Neuronal stem cell (in vitro differentiated cells): ENCODE data around the gene ZNF280B.

Experiments used
- DNase-seq: peaks from one replicate; pipeline ENCODE4 v3.0.0-alpha.2; 2013; ENCODE audit warnings: low spot score
- H2AFZ ChIP-seq: one replicate; pipeline ENCODE4 v1.6.1; 2013; ENCODE audit warnings: mild to moderate bottlenecking, low read length, inconsistent platforms
- H2AK5ac ChIP-seq: 2 replicates; pipeline ENCODE4 v1.6.1; 2013; ENCODE audit warnings: low read depth, mild to moderate bottlenecking, inconsistent platforms, low read length, moderate library complexity, mixed read lengths
- H2BK120ac ChIP-seq: 2 replicates; pipeline ENCODE4 v1.6.1; 2013; ENCODE audit warnings: low read depth, mild to moderate bottlenecking, inconsistent platforms, low read length, moderate library complexity, mixed read lengths
- H2BK12ac ChIP-seq: one replicate; pipeline ENCODE4 v1.6.1; 2013; ENCODE audit warnings: low read length, inconsistent platforms
- H2BK15ac ChIP-seq: 2 replicates; pipeline ENCODE4 v1.6.1; 2013; ENCODE audit warnings: mild to moderate bottlenecking, low read length, inconsistent platforms, mixed read lengths
- H2BK5ac ChIP-seq: one replicate; pipeline ENCODE4 v1.6.1; 2013; ENCODE audit warnings: inconsistent platforms, mild to moderate bottlenecking, low read length, moderate library complexity
- H3K14ac ChIP-seq: one replicate; pipeline ENCODE4 v1.6.1; 2013; ENCODE audit warnings: low read length, inconsistent platforms
- H3K18ac ChIP-seq: 2 replicates; pipeline ENCODE4 v1.6.1; 2013; ENCODE audit warnings: low read length, inconsistent platforms
- H3K23ac ChIP-seq: 2 replicates; pipeline ENCODE4 v1.6.1; 2013; ENCODE audit warnings: low read depth, mild to moderate bottlenecking, mixed read lengths, low read length, inconsistent platforms; ENCODE audit not compliant: poor library complexity
- H3K27ac ChIP-seq: replicated peaks from 3 replicates; pipeline ENCODE4 v1.5.1; 2013; ENCODE audit warnings: low read length, inconsistent platforms
- H3K27me3 ChIP-seq, 3 experiments: 2 replicates each; pipeline ENCODE4 v1.6.1; 2013; ENCODE audit warnings: low read length in 3 of 3, mild to moderate bottlenecking in 2 of 3, inconsistent platforms in 1 of 3, low read depth in 1 of 3, mixed read lengths in 1 of 3, moderate library complexity in 1 of 3; ENCODE audit not compliant: control insufficient read depth in 3 of 3, insufficient read depth in 3 of 3
- H3K36me3 ChIP-seq, 2 donors: replicated peaks in 1 of 2; 2 replicates each; pipeline ENCODE4 v1.6.1; 2013; ENCODE audit warnings: low read length in 2 of 2; ENCODE audit not compliant: control insufficient read depth in 2 of 2, insufficient read depth in 2 of 2
- H3K4ac ChIP-seq: 2 replicates; pipeline ENCODE4 v1.6.1; 2013; ENCODE audit warnings: inconsistent platforms, mild to moderate bottlenecking, low read length, moderate library complexity
- H3K4me1 ChIP-seq, 2 donors: 1 replicate in 1 of 2; 2 replicates in 1 of 2; pipeline ENCODE4 v1.6.1; 2013; ENCODE audit warnings: low read length in 2 of 2, low read depth in 1 of 2; ENCODE audit not compliant: control insufficient read depth in 2 of 2, insufficient read depth in 1 of 2
- H3K4me2 ChIP-seq: one replicate; pipeline ENCODE4 v1.6.1; 2013; ENCODE audit warnings: mild to moderate bottlenecking, low read length, inconsistent platforms; ENCODE audit not compliant: insufficient read depth, poor library complexity, severe bottlenecking
- H3K4me3 ChIP-seq, 2 donors: 2 replicates each; pipeline ENCODE4 v1.5.1; 2013; ENCODE audit warnings: low read length in 2 of 2, mild to moderate bottlenecking in 2 of 2, inconsistent platforms in 1 of 2, moderate library complexity in 1 of 2
- H3K79me1 ChIP-seq: one replicate; pipeline ENCODE4 v1.6.1; 2013; ENCODE audit warnings: low read depth, mild to moderate bottlenecking, inconsistent platforms, low read length, moderate library complexity
- H3K9ac ChIP-seq: one replicate; pipeline ENCODE4 v1.6.1; 2013; ENCODE audit warnings: mild to moderate bottlenecking, low read depth, low read length, inconsistent platforms; ENCODE audit not compliant: poor library complexity
- H3K9me3 ChIP-seq, 2 donors: replicated peaks in 1 of 2; 2 replicates each; pipeline versions ENCODE3 to v1.6.1; 2013; ENCODE audit warnings: low read length in 2 of 2, mild to moderate bottlenecking in 2 of 2, inconsistent platforms in 1 of 2, low read depth in 1 of 2, mixed read lengths in 1 of 2, moderate library complexity in 1 of 2; ENCODE audit not compliant: control insufficient read depth in 2 of 2, insufficient read depth in 1 of 2
- H4K8ac ChIP-seq: one replicate; pipeline ENCODE4 v1.6.1; 2013; ENCODE audit warnings: low read depth, mild to moderate bottlenecking, inconsistent platforms, low read length, moderate library complexity
- H4K91ac ChIP-seq: one replicate; pipeline ENCODE4 v1.6.1; 2013; ENCODE audit warnings: low read length, low read depth, mild to moderate bottlenecking, inconsistent platforms; ENCODE audit not compliant: poor library complexity
- WGBS, 2 donors: extraction: QIAGEN DNeasy Blood & Tissue Kit; methylation state at CpG; one replicate each; pipeline ENCODE4 v1.1.7; 2013; ENCODE audit warnings: missing lambda C conversion rate in 2 of 2, mixed read lengths in 1 of 2; ENCODE audit not compliant: insufficient read length in 2 of 2, insufficient replicate concordance in 1 of 2; ENCODE audit errors: extremely low coverage in 2 of 2; 5-methylcytosine and 5-hydroxymethylcytosine counted together

Gene ZNF280B

DNA sequence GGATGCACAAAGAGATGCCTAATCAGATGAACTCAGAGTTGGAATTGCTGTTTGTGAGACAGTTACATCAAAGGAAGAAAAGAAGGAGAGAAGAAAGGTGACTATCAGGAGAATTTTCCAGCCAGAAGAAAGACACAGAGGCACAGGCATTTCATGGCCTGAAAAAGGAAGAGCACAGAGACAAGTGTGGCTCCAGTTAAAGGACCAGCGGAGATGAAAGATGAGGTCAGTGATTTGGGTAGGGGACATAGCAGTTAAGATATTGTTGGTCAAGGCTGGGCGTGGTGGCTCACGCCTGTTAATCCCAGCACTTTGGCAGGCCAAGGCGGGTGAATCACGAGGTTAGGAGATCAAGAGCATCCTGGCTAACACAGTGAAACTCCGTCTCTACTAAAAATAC, 15.0 kb upstream of the ZNF280B start:
- no peak overlapping the region for H3K4me2 ChIP-seq
- H2BK120ac ChIP-seq = no peak overlapping the region
- H3K14ac ChIP-seq = no peak overlapping the region
- H3K23ac ChIP-seq = no peak overlapping the region
- no peak overlapping the region for H4K8ac ChIP-seq
- H2AFZ ChIP-seq = no peak overlapping the region
- H3K4me1 ChIP-seq = peaks cover 0 to 13% of the 10 kb centered on the region in 2 donors
- no peak overlapping the region for H3K18ac ChIP-seq
- WGBS, 2 donors = no CpG with 5 or more reads among the region's 6 CpGs
- H3K9ac ChIP-seq = no peak overlapping the region
- peaks cover 0 to 2% of the 10 kb centered on the region in 2 donors for H3K9me3 ChIP-seq
- no peaks in the 10 kb centered on the region for H3K79me1 ChIP-seq
- no peak overlapping the region for H3K4me3 ChIP-seq
- no peak overlapping the region for H3K27ac ChIP-seq
- no peak overlapping the region for H3K4ac ChIP-seq
- no peak overlapping the region for H2BK5ac ChIP-seq
- no peak overlapping the region for H2BK15ac ChIP-seq
- no peaks in the 10 kb centered on the region for H3K36me3 ChIP-seq
- no peak overlapping the region for H2AK5ac ChIP-seq
- no peak overlapping the region for H4K91ac ChIP-seq
- no peak overlapping the region for H2BK12ac ChIP-seq
- no peak for DNase-seq
- peaks cover 0 to 4% (median 3%) of the 10 kb centered on the region in 3 experiments for H3K27me3 ChIP-seq

DNA sequence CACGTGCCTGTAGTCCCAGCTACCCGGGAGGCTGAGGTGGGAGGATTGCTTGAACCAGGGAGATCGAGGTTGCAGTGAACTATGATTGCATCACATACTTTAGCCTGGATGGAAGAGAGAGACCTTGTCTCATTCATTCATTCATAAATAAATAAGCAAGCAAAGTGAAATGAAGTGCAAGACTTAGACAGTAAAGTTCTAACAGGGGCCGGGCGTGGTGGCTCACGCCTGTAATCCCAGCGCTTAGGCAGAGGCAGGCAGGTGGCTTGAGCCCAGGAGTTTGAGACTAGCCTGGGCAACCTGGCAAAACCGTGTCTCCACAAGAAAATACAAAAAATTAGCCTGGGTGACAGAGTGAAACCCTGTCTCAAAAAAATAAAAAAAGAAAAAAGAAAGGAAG, 13.1 kb upstream of the ZNF280B start:
- no peak overlapping the region for H4K91ac ChIP-seq
- H3K4me3 ChIP-seq = no peak overlapping the region
- H3K27me3 ChIP-seq = peaks cover 0 to 4% (median 3%) of the 10 kb centered on the region in 3 experiments
- no peak overlapping the region for H4K8ac ChIP-seq
- H3K9me3 ChIP-seq = no peaks in the 10 kb centered on the region
- H3K4me2 ChIP-seq = no peak overlapping the region
- no peak overlapping the region for H3K27ac ChIP-seq
- no peak overlapping the region for H3K14ac ChIP-seq
- H2BK120ac ChIP-seq = no peak overlapping the region
- no CpG with 5 or more reads among the region's 8 CpGs for WGBS, 2 donors
- H3K23ac ChIP-seq = no peak overlapping the region
- H3K9ac ChIP-seq = no peak overlapping the region
- peaks cover 0 to 13% of the 10 kb centered on the region in 2 donors for H3K4me1 ChIP-seq
- no peak overlapping the region for H2AFZ ChIP-seq
- no peak overlapping the region for H3K18ac ChIP-seq
- no peak overlapping the region for H2BK15ac ChIP-seq
- no peak for DNase-seq
- no peaks in the 10 kb centered on the region for H3K36me3 ChIP-seq
- H2BK12ac ChIP-seq = no peak overlapping the region
- H2AK5ac ChIP-seq = no peak overlapping the region
- H3K79me1 ChIP-seq = no peaks in the 10 kb centered on the region
- H3K4ac ChIP-seq = no peak overlapping the region
- H2BK5ac ChIP-seq = no peak overlapping the region

DNA sequence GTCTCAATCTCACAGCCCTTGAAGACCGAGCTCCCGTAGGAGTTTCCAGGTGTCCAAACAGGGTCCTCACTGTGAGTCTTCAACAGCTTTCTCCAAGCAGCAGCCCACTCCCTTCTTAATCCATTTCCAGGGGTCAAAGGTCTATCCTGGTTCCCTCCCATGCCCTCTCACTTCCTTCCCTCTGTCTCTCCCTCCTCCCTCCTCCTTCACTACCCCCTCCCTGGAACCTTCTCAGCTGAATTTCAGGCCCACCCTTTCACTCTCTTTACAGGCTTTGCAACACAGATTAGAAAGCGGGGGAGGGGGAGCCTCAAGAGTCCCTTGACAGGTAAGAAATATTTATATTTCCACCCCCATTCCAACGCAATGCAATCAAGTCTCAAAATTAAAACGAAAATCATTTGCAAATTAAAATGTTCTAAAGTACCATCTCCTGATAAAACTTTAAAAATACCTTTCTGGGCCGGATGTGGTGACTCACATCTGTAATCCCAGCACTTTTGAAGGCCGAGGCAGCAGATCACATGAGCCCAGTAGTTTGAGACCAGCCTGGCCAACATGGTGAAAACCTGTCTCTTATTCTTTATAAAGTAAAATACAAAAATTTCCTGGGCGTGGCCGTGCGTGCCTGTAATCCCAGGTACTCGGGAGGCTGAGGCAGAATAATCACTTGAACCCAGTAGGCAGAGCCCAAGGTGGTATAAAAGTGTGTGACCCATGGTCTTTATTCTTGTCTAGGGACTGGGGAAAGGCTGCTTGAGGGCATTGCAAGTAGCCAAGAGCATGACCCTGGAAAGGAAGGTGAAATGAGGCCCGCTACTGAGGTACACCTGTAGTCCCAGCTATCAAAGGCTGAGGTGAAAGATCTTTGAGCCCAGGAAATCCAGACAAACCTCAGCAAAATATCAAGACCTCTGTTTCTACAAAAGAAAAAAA, 12.4 kb upstream of the ZNF280B start:
- Histone ChIP-seq H3K4me3 (no peak overlapping the region), H2BK12ac (peak overlapping the region; percentile 34), H3K9me3 (no peaks in the 10 kb centered on the region), H2BK5ac (no peak overlapping the region), H2AFZ (peak overlapping the region; percentile 69), H3K36me3 (no peaks in the 10 kb centered on the region), H4K91ac (no peak overlapping the region), H3K4me1 (peaks cover 0 to 13% of the 10 kb centered on the region in 2 donors), H3K23ac (no peak overlapping the region), H2BK15ac (no peak overlapping the region), H2AK5ac (no peak overlapping the region), H3K27ac (peak overlapping the region; percentile 56), H3K4me2 (no peak overlapping the region), H3K79me1 (no peaks in the 10 kb centered on the region), H3K18ac (peak overlapping the region; percentile 60), H4K8ac (no peak overlapping the region), H3K27me3 (peaks cover 0 to 4% (median 3%) of the 10 kb centered on the region in 3 experiments), H2BK120ac (no peak overlapping the region), H3K9ac (no peak overlapping the region), H3K14ac (no peak overlapping the region), H3K4ac (no peak overlapping the region)
- no peak for DNase-seq
- no CpG with 5 or more reads among the region's 12 CpGs for WGBS, 2 donors

DNA sequence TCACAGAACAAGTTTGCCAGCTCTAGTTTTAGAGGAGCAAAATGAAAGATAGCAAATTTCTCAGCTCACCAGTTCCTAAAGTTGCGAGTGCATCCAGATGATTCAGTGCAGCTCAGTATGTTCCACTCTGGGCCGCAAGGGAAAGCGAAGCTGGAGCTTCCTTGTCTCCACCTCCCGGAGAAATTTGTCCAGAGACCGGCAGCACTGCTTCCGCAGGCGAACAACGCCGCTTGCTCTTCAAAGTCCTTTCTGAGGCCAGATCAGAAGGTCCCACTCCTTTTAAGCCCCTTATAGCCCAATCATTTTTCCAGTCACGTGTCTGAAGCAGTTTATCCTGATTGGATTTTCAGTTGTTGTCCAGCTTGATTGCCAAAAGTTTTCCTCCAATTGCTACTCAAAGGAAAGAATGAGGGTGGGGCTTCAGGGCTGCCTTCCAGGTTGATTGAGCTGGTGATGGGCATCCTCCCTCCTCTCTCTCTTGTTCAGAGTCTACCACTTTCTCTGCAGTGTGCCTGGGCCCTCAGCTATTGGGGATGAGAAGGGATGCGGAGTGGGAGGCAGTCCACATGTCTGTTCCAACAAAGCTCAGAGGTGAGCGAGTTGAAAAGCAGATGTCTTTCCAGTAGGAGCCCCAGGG, 11.6 kb upstream of the ZNF280B start, which contains the start of gene ZNF280A:
Gene ZNF280A (minus strand): TSS at position 251 of the 637 bp plus-strand sequence. CDS start 4,640 bp downstream, outside the sequence.
- Histone ChIP-seq H3K14ac (no peak within 1 kb of the TSS), H2AFZ (peak within 1 kb of the TSS; percentile 69), H4K91ac (no peak within 1 kb of the TSS), H3K4me2 (no peak within 1 kb of the TSS), H2BK15ac (no peak within 1 kb of the TSS), H3K4me3 (no peak within 1 kb of the TSS), H3K27ac (peak within 1 kb of the TSS; percentile 56), H3K23ac (peak within 1 kb of the TSS; percentile 68), H4K8ac (no peak within 1 kb of the TSS), H2BK120ac (no peak within 1 kb of the TSS), H3K9me3 (no peaks in the 10 kb centered on the region), H3K27me3 (peaks cover 0 to 4% (median 3%) of the 10 kb centered on the region in 3 experiments), H3K36me3 (no peaks in the 10 kb centered on the region), H3K79me1 (no peaks in the 10 kb centered on the region), H3K9ac (no peak within 1 kb of the TSS), H2AK5ac (no peak within 1 kb of the TSS), H3K4ac (no peak within 1 kb of the TSS), H2BK5ac (no peak within 1 kb of the TSS), H3K4me1 (peaks cover 0 to 13% of the 10 kb centered on the region in 2 donors), H2BK12ac (peak within 1 kb of the TSS; percentile 34), H3K18ac (peak within 1 kb of the TSS; percentile 60)
- DNase-seq = no peak
- WGBS, 2 donors = no CpG with 5 or more reads among the region's 12 CpGs
